ENCODE results near the gene DYNC1I1.
A peak's percentile ranks its signal among the peaks of the same experiment; 100 is the strongest.

The DYNC1I1 gene

DNA sequence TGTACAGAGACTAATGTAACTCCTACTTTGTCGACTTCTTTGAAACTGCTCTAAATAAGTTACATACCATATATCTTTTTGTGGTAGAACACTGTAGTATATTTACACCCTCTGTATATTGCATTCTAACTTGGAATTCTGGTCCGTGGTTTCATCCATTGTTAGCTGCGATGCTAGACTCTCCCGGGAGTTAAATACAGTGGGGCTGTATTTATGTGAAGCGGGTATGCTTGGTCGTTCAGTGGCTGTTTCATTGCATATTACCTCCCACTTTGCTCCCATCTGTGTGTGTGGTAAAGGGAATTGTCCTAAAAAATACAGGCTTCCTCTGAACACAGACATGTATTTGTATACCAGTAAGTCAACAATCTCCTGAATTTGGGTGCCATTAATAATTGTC, 318.4 kb downstream of the DYNC1I1 start:
- DNase-seq: peak; percentile 63

DNA sequence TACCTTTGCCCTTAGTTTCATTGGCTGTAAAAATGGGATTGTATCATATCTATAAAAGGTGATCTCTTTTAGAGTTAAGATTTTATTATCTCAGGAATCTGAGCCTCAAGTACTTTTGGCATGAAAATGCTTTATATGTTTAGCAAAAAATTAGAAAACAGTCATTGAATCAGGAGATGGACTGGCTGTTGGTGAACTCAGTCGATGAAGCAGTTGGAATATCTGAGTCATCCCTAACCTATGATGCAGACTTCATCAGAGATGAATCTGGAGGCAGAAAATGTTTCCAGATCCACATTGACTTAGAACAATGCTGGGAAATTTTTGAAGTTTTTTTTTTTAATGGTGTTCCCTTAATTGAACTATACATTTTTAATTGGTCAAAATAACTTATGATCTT, 321.1 kb downstream of the DYNC1I1 start:
- no peak for DNase-seq

DNA sequence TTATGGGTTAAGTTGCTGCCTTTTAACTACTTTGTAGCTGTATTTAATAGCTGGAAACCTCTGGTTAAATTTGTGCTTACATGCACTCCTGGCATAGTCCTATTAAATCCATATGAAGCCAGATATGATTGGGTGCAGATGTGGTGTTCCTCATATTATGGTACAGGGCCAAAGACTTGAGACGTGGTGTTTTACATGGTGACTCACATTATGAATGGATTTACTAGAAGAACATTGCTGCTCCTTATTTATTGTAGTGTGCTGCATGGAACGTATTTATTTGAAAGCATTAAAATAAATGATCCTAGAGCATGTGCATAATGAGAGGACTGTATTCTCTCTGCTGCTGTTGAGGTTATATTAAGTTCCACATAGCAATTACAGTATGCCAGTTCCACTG, 325.5 kb downstream of the DYNC1I1 start:
- DNase-seq: no peak

DNA sequence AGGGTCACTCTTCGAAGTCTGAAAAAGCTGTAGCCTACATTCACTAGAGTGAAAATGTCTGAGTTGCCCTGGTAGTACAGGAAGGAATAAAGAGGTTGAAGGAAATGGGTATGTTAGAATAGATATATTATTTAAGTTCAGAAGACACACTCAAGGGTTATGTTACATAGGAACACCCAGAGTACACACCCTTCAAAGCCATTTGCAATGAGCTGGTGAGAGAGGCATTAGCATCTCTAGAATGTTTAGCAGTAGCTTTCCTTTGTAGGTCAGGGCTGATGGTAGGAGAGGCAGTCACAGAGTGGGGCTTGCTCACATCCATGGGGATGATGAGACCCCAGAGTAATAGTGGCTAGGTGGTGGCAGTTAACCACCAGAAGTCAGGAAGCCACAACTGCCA, 328.4 kb downstream of the DYNC1I1 start:
- DNase-seq: no peak

DNA sequence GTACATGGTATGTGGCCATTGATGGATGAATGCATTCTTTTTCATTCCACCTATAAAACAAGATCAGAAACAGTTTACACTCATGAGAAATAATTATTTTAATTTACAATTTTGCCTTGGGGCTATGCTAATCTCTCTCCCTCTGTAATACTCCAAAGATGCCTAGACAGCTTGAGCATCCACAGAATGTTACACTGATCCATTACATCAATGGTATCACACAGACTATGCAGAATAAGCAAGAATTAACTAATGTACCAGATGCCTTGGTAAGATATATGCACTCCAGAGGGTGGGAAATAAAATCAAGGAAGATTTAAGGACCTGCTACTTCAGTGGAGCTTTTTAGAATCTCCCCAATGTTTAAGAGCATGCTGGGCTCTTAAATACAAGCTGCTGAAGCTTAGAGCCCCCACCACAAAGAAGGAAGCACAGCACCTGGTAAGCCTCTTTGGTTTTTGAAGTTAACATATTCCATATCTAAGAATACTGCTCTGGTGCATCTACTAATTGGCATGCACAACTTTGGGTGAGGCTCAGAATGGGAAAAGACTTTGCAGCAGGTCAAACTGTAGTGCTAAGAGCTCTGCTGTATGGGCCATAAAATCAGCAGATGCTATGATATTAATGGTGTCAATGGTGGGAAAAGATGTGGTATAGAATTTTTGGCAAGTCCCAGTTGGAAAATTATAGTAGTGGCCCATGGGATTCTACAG, 329.9 kb downstream of the DYNC1I1 start:
- DNase-seq: no peak

DNA sequence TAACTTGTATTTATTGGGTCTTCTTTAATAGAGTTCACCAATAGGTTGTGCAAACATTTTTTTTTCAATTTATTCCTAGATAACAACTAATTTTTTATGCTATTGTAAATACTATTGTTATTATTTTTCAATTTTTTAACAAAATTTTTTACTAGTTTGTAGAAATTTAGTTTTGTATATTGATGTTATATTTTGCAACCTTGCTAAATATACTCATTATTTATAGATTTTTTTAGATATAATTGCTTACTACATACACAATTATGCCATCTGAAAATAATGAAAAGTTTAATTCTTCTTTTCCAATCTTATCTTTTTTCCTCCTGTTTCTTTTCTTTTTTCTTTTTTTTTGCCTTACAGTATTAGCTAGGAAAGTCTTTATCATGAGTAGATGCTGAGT, 332.6 kb downstream of the DYNC1I1 start:
- DNase-seq: no peak

DNA sequence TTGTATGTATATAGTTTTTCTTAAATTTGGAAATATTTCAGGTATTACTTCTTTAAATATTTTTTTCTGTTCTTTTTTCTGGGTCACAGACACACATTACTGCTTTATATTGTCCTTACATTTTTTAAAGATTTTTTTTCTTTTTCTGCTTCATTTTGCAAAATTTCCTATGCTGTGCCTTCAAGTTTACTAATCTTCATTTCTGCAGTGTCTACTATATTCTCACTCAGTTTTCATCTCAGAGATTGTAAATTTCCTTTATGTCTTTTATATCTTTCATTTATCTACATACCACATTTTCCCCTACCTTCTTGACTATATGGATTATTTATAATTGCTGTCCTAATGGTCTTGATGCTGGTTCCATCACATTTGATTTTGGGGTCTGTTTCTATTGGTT, 339.1 kb downstream of the DYNC1I1 start:
- no peak for DNase-seq

DNA sequence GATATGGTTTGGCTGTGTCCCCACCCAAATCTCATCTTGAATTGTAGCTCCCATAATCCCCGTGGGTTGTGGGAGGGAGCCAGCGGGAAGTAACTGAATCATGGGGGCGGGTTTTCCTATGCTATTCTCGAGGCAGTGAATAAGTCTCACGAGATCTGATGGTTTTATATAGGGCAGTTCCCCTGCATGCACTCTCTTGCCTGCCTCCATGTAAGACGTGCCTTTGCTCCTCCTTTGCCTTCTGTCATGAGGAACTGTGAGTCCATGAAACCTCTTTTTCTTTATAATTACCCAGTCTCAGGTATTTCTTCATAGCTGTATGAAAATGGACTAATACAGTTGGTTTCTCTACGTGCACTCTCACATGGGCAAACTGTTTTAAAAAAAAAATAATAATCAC, 341.8 kb downstream of the DYNC1I1 start:
- no peak for DNase-seq

DNA sequence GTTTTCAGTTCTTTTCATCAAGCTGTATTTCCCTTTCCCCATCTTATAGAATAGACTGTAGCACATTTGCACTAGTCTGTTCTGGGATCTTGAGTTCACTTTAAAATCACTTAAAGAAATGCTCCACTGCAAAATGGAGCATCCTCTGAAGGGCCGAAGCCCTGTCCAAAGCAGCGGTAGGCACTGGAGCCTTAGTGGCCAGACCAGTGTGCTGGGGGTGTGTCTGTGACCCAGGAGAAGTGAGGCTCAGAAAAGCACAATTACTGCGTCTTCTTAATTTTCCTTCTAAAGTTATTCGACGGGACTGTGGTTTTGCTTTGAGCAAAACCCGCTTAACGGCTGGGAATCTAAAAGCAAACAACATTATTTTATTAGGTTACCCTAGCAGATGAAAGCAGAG, 343.8 kb downstream of the DYNC1I1 start:
- DNase-seq: no peak

DNA sequence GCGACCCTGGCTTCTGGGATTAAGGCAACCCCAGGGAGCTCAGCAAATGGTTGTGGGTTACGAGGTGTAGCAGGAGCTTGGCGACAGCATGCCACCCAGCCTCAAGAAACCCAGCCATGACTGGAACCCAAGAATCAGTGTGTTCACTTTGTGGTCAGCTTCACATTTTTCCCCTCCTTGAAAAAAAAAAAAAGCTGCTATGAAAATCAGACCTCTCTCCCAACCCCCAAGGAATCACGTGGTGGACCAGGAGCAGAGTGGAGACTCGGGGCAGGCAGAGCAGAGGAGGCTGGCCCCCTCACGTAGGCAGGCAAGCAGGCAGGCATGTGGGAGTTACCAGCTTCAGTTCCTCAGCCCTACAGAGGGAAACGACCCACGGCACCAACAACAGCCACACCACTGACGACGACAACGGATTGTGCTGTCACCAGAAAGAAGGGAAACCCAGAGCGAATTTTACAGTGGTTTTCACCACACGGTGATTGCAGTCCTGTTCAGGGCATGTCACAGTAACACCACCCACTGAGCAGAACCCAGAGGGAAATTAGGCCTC, 346.2 kb downstream of the DYNC1I1 start:
- DNase-seq: no peak

DNA sequence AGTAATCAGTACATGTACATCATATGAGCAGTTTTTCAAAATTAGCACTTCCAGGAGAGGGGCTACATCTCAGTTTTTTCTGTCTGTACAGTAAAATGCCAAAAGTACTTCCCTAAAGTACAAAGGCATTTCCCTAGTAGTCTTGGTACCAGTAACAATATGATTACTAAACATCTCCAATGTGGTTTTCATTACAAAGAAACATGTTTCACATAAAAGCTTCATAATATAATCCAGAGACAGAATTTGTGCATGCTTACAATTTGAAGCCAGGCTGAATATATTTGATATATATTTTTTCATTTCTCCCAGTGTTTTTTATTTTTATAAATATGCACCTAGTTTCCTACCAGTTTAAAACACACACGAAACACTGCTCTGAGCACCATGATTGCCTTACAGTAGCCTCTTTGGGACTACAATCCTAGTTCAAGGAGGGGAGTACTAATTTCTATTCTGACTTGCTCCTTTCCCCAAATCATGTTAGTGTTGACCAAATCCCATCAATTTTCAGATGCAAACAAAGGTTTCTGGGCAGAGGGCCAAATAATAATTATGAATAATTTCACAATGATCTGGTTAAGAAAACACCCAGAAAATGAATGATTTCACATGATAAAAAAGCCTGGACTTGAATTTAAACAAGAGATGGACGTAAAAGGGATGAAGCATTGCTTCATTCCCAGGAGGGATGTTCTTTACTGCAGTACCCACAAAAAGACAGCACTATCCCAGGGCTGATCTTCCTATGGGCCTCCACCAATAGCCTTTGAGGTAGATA, 348.3 kb downstream of the DYNC1I1 start:
- DNase-seq: no peak

DNA sequence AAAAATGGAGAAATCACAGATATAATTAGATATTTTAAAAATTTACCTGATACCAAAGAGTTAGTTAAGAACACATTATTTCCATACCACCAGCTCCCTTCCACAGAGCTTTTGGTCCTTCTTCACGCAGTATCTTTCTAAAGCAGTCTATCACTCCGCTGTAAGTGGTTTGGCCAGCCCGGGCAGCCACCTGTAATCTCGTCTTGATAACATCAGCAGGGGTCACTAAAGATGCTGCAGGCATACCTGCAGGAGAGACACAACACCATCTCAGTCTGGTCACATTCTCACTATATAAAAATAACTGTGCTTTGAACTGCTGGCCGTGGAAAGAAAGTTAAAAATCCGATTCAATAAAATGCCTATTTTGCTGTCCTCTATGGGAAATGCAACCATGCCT, 349.4 kb downstream of the DYNC1I1 start:
- no peak for DNase-seq

DNA sequence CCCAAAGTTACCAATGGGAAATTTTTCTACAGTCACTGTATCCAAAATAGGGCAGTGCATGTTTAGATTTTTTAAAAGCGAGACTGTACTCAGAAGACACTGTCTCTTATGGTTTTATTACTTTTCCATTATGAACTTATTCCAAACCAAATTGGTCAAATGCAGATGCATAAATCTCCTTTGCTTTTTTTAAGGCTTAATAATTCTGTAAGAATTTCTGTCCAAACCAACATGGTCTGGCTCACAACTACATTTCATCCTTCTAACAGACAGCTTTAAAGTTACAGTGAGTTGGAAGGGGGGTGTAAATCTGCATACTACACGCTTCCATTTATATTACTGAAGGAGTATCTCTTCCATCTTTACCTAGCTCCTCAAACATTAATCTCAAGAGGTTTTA, 350.4 kb downstream of the DYNC1I1 start:
- no peak for DNase-seq

DNA sequence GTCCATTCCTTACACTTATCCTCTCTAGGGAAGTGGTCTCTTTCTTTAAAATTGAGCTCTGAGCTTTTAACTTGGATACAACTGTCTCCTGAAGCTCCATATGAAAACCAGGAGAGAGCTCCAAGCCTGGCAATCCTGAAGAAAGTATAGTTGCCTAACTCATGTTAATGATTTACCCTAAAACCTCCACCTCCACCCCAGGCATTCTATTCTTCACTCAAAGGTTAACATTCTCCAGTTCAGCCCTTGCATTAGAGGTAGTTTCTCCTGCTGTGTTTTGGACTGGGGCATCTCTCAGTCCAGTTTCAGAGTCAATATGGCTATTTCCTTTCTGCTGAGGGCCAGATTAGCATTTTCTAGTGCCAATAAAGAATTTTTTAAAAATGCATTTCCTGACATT, 354.0 kb downstream of the DYNC1I1 start:
- DNase-seq: no peak

DNA sequence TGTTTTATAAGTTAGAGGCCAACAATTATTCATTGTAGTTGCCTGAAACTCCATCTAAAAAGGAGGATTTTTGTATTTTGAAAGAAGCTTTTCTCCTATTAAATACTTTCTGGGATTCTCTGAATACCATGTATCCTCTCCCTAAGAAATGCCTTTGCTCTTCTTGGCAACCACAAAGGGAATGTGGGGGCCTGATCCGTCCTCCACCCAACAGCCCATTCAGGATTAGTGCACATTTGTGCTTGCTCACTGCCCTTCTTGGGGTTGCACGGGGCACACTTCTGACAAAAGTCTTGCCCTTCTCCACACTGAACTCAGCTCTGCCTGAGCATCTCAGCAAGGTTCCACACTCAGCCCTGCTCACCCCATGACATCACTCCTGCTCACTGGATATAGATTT, 355.4 kb downstream of the DYNC1I1 start:
- DNase-seq: no peak

DNA sequence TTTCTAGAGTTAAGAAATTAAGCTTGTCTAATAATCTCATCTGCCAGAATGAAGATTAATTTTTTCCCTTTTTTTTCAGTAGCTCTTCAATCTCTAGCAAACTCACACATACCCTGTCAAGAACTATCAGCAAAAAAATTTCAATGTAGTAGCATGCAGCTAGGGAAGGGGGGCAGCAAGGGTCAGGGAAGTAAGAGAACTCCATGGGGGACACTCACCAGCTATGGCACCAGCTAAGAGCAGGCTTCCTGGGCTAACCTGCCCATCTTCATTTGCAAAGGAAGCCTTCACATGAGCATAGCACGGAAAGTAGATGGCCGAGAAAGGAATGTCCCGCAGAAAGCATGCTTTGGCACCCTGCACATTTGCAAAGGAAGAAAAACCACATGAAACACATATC, 359.2 kb downstream of the DYNC1I1 start:
- DNase-seq: no peak

DNA sequence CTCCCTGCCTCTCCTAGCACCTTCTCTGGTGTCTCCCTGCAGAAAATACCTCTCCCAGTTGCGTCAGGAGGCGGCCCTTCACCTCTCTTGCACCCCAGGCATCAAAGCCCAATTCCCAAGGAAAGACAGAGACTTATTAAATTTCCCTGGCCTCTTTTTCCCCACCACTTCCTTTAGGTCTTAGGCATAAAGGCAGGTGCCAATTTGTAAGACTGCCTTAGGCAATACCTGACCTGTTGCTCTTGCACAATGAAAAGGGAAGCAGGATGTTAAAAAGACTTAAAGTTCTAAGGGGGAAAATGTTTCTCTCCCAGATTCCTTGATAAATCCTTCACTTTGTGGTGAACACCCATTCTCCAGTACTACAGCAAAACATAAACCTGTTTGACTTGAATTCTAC, 362.9 kb downstream of the DYNC1I1 start:
- DNase-seq: no peak

DNA sequence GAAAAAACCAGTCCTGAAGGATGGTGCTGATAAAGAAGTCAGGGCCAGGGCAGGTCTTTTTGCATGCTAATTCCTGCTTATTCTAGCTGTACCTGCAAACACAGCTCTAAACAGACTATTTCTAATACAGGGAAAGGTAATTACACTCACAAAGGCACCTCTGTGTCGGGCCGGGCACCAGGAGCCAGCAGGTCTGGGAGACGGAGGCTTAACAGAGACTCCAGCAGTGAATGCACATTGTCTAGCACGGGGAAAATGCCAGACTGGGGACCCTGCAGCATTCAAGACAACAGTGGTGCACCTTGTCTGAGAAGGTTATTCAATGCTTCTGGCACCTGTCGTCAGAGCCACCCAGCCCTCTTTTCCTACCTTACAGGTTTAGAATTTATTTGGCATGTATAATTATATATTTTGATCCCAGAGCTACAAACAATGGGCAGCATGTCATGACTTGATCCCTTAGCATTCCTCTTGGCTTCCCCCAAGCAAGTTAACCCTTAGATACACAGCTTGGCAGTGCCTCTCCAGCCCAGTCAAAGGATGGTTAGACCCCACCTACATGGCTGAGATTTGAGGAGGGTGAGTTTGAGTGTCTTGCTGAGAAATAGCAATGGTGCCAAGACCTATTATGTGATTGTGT, 364.4 kb downstream of the DYNC1I1 start:
- peak; percentile 84 for DNase-seq

DNA sequence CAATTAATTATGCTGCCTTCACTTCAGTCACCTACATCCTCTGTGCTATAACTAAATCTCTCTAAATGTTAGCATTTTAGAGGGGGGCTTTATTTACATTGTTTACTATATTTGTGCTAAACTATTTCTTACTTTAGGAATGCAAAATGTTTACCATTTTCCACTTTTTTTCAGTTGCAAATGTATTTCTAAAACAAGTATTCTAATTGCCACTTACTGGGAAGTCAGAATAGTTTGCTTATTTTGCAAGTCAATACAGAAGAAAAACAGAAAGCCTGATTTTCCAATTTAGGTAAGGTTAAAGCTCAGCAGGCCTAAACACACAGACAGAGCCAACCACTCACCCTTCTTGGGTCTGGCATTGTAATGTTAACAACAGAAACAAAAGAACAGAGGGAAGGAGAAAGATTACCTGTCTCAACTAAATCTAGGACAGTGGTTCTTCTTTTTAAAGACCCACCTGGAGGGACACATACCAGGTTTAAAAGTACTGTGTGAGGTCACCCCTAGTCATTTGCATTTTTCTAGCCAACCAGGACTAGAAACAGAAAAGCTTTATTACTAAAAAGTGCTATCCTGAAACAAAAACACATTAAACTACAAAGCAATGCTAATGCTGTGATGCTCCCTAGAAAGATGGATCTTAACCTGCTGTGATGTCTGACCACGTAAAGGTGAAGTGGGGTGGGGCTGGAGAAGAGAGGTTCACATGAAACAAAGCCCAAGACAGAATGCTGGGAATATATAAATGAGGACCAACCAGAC, 371.3 kb downstream of the DYNC1I1 start:
- no peak for DNase-seq

DNA sequence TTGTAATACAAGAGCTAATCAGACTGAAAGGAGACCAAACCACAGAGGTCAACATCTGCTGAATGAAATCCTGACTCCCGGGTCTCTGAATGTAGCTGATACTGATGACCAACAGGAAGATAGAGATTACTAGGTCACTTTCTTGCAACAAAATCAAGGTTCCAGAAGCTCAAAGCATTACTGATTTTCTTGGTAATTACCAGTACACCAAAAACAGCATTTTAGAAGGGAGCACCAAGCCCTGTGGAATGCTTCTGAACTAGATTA, 371.8 kb downstream of the DYNC1I1 start:
- DNase-seq: no peak
